ENCODE data around the gene ATP2B1.

DNA sequence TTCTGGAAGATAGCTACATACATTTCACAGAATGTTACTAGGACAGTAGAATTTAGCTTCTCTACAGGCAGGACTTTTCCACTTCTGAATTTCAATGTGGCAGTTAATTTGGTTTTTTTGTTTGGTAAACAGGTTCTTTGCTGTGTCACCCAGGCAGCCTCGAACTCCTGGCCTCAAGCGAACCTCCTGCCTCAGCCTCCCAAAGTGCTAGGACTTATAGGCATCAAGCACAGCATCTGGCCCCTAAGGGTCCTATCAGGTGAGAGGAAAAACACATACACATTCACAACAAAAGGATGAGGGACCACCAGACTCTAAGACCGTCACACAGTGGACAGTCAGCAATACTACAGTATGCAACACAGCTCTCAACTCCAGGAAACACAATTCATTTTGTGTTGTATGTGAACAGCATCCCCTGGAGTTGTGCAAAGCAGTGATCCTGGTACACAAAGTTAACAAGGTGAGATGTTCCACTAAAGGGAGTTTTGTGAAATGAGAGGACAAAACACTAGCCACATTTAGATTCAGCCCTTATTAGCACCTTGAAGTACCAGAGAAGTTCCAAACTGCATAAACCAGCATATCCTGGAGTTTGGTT is 6.9 kb downstream of the ATP2B1 start:
- TF ChIP-seq, protein P1, sequence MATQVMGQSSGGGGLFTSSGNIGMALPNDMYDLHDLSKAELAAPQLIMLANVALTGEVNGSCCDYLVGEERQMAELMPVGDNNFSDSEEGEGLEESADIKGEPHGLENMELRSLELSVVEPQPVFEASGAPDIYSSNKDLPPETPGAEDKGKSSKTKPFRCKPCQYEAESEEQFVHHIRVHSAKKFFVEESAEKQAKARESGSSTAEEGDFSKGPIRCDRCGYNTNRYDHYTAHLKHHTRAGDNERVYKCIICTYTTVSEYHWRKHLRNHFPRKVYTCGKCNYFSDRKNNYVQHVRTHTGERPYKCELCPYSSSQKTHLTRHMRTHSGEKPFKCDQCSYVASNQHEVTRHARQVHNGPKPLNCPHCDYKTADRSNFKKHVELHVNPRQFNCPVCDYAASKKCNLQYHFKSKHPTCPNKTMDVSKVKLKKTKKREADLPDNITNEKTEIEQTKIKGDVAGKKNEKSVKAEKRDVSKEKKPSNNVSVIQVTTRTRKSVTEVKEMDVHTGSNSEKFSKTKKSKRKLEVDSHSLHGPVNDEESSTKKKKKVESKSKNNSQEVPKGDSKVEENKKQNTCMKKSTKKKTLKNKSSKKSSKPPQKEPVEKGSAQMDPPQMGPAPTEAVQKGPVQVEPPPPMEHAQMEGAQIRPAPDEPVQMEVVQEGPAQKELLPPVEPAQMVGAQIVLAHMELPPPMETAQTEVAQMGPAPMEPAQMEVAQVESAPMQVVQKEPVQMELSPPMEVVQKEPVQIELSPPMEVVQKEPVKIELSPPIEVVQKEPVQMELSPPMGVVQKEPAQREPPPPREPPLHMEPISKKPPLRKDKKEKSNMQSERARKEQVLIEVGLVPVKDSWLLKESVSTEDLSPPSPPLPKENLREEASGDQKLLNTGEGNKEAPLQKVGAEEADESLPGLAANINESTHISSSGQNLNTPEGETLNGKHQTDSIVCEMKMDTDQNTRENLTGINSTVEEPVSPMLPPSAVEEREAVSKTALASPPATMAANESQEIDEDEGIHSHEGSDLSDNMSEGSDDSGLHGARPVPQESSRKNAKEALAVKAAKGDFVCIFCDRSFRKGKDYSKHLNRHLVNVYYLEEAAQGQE (IDR thresholded peaks at IDR 0.05): no peak
- TF ChIP-seq, protein P2, sequence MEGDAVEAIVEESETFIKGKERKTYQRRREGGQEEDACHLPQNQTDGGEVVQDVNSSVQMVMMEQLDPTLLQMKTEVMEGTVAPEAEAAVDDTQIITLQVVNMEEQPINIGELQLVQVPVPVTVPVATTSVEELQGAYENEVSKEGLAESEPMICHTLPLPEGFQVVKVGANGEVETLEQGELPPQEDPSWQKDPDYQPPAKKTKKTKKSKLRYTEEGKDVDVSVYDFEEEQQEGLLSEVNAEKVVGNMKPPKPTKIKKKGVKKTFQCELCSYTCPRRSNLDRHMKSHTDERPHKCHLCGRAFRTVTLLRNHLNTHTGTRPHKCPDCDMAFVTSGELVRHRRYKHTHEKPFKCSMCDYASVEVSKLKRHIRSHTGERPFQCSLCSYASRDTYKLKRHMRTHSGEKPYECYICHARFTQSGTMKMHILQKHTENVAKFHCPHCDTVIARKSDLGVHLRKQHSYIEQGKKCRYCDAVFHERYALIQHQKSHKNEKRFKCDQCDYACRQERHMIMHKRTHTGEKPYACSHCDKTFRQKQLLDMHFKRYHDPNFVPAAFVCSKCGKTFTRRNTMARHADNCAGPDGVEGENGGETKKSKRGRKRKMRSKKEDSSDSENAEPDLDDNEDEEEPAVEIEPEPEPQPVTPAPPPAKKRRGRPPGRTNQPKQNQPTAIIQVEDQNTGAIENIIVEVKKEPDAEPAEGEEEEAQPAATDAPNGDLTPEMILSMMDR (IDR thresholded peaks at IDR 0.05): no peak
- TF ChIP-seq BHLHE40 (IDR thresholded peaks at IDR 0.05; ENCODE audit: low read depth, low read length) (no peak), NPAS2 (CRISPR knock-in tag; IDR thresholded peaks at IDR 0.05; ENCODE audit: borderline replicate concordance) (no peak), POLR2A (IDR thresholded peaks at IDR 0.05; ENCODE audit: low read length) (no peak), FOXS1 (CRISPR knock-in tag; IDR thresholded peaks at IDR 0.05) (no peak), TP53 (CRISPR knock-in tag; IDR thresholded peaks at IDR 0.05) (no peak), EP300 (IDR thresholded peaks at IDR 0.05) (no peak), CBX2 (IDR thresholded peaks at IDR 0.05; ENCODE audit: borderline replicate concordance, low read depth) (no peak)
